Measurements from ENCODE around the gene TTC23L.

TTC23L gene

GRCh38 chr5:34854459-34855174 is 15.7 kb downstream of the TTC23L start:
- peak; percentile 61 for DNase-seq (ENCODE audit: extremely low read depth, insufficient read length)
- H3K4me3 ChIP-seq (replicated peaks; ENCODE audit: low read depth, low read length), result no peak overlapping the region
- no peaks in the 10 kb centered on the region for H3K36me3 ChIP-seq (ENCODE audit: control insufficient read depth, insufficient read depth, low read length)
- no peak for TF ChIP-seq CTCF (IDR thresholded peaks at IDR 0.05; ENCODE audit: insufficient read depth, low read length, poor library complexity, severe bottlenecking)
- no peaks in the 10 kb centered on the region for H3K27me3 ChIP-seq (replicated peaks; ENCODE audit: control insufficient read depth, insufficient read depth, low read length)

- TF ChIP-seq CTCF (IDR thresholded peaks at IDR 0.05; ENCODE audit: insufficient read depth, low read length, poor library complexity, severe bottlenecking), result no peak
- Histone ChIP-seq H3K4me3 (replicated peaks; ENCODE audit: low read depth, low read length) (no peak overlapping the region), H3K36me3 (ENCODE audit: control insufficient read depth, insufficient read depth, low read length) (no peaks in the 10 kb centered on the region), H3K27me3 (replicated peaks; ENCODE audit: control insufficient read depth, insufficient read depth, low read length) (no peaks in the 10 kb centered on the region)
- no peak for DNase-seq (ENCODE audit: extremely low read depth, insufficient read length)
Measured at GRCh38 chr5:34857161-34857560, 18.2 kb downstream of the TTC23L start.

- Histone ChIP-seq H3K36me3 (ENCODE audit: control insufficient read depth, insufficient read depth, low read length) (no peaks in the 10 kb centered on the region), H3K27me3 (replicated peaks; ENCODE audit: control insufficient read depth, insufficient read depth, low read length) (no peaks in the 10 kb centered on the region), H3K4me3 (replicated peaks; ENCODE audit: low read depth, low read length) (no peak overlapping the region)
- no peak for TF ChIP-seq CTCF (IDR thresholded peaks at IDR 0.05; ENCODE audit: insufficient read depth, low read length, poor library complexity, severe bottlenecking)
- DNase-seq (ENCODE audit: extremely low read depth, insufficient read length), result no peak
Measured at GRCh38 chr5:34857894-34858293, 18.9 kb downstream of the TTC23L start.

- no peak for DNase-seq (ENCODE audit: extremely low read depth, insufficient read length)
- Histone ChIP-seq H3K4me3 (replicated peaks; ENCODE audit: low read depth, low read length) (no peak overlapping the region), H3K27me3 (replicated peaks; ENCODE audit: control insufficient read depth, insufficient read depth, low read length) (no peaks in the 10 kb centered on the region), H3K36me3 (ENCODE audit: control insufficient read depth, insufficient read depth, low read length) (no peaks in the 10 kb centered on the region)
- TF ChIP-seq CTCF (IDR thresholded peaks at IDR 0.05; ENCODE audit: insufficient read depth, low read length, poor library complexity, severe bottlenecking), result no peak
Measured at GRCh38 chr5:34858790-34859189, 19.8 kb downstream of the TTC23L start.

- H3K27me3 ChIP-seq (replicated peaks; ENCODE audit: control insufficient read depth, insufficient read depth, low read length), result no peaks in the 10 kb centered on the region
- H3K36me3 ChIP-seq (ENCODE audit: control insufficient read depth, insufficient read depth, low read length), result no peaks in the 10 kb centered on the region
- no peak overlapping the region for H3K4me3 ChIP-seq (replicated peaks; ENCODE audit: low read depth, low read length)
- DNase-seq (ENCODE audit: extremely low read depth, insufficient read length), result no peak
- no peak for TF ChIP-seq CTCF (IDR thresholded peaks at IDR 0.05; ENCODE audit: insufficient read depth, low read length, poor library complexity, severe bottlenecking)
Measured at GRCh38 chr5:34859253-34859652, 20.3 kb downstream of the TTC23L start.

- TF ChIP-seq CTCF (IDR thresholded peaks at IDR 0.05; ENCODE audit: insufficient read depth, low read length, poor library complexity, severe bottlenecking), result no peak
Measured at GRCh38 chr5:34863946-34864345, 25.0 kb downstream of the TTC23L start.

More at GRCh38 chr5:34863946-34864345, 25.0 kb downstream of the TTC23L start:
- H3K27me3 ChIP-seq (replicated peaks; ENCODE audit: control insufficient read depth, insufficient read depth, low read length), result no peaks in the 10 kb centered on the region
- DNase-seq (ENCODE audit: extremely low read depth, insufficient read length), result no peak
- H3K4me3 ChIP-seq (replicated peaks; ENCODE audit: low read depth, low read length), result no peak overlapping the region
- no peaks in the 10 kb centered on the region for H3K36me3 ChIP-seq (ENCODE audit: control insufficient read depth, insufficient read depth, low read length)
